Esophagus squamous epithelium (tissue), 5 donors: Measurements from ENCODE around the gene TTC16. TPM values are rescaled to one million over a fixed set of nuclear protein-coding genes. Genes with fewer than 3 reads are reported as not detected.
"Not testable (repeated sequence)": the region's sequence is repeated elsewhere in the genome, so short reads cannot be mapped to it uniquely, and the experiment has no call there.

Experiments
- DNase-seq: peaks from one replicate; lab custom pipeline; 2025; lab: John Stamatoyannopoulos, UW
- H3K27ac ChIP-seq, 4 donors: fragments of 200-600 bp; sonication (generic); one replicate each; pipeline ENCODE4 v1.5.1; 2016 to 2019; ENCODE audit warnings: mild to moderate bottlenecking in 1 of 4
- H3K27me3 ChIP-seq, 4 donors: fragments of 200-600 bp; sonication (generic); 1 replicate in 3 of 4; 2 replicates in 1 of 4; pipeline versions ENCODE4 v1.5.1 to v1.6.0; 2017 to 2021; ENCODE audit warnings: antibody characterized with exemption in 1 of 4
- H3K36me3 ChIP-seq, 3 donors: fragments of 200-600 bp; sonication (generic); one replicate each; pipeline ENCODE4 v1.5.1; 2016 to 2019
- H3K4me1 ChIP-seq, 3 donors: fragments of 200-600 bp; sonication (generic); one replicate each; pipeline ENCODE4 v1.5.1; 2017 to 2019
- H3K4me3 ChIP-seq, 4 donors: fragments of 200-600 bp; sonication (generic); 1 replicate in 3 of 4; 2 replicates in 1 of 4; pipeline ENCODE4 v1.5.1; 2016 to 2019; ENCODE audit warnings: mild to moderate bottlenecking in 2 of 4, moderate library complexity in 1 of 4
- H3K9me3 ChIP-seq, 3 donors: fragments of 200-600 bp; sonication (generic); one replicate each; pipeline ENCODE4 v1.5.1; 2016 to 2019
- POLR2A ChIP-seq, 4 donors: fragments of 450-650 bp; IDR thresholded peaks; one replicate each; pipeline ENCODE4 v1.6.1; 2017; ENCODE audit warnings: antibody characterized with exemption in 4 of 4, mild to moderate bottlenecking in 4 of 4, moderate library complexity in 3 of 4
- WGBS, 2 donors: methylation state at CpG; one replicate each; pipeline ENCODE4 v1.1.5; 2018; 5-methylcytosine and 5-hydroxymethylcytosine counted together
- intact Hi-C: fragments of 100-400 bp; cut with DNase I; formaldehyde crosslinking; loops from one replicate; pipeline ENCODE4 v1.15.0; 2022
- total RNA-seq, 4 donors: library from RNA; depleted of rRNA; stranded (reverse); fragments of >200 nt; gene quantifications; one replicate each; pipeline ENCODE4 v1.1.0, GENCODE V29; 2016
- TF ChIP-seq, protein P1 (sequence below), 6 experiments: fragments of 450-650 bp in 4 of 6; fragments of 200-600 bp in 2 of 6; sonication (generic) in 2 of 6; IDR thresholded peaks; one replicate each; pipeline ENCODE4 v1.5.1; 2016 to 2019; ENCODE audit warnings: antibody characterized with exemption in 6 of 6, mild to moderate bottlenecking in 4 of 6, moderate library complexity in 4 of 6
- donor health status: DM: yes; HTN: yes; CAD: no.

The TTC16 gene
- total RNA-seq, 4 donors from 2014 or later = under 0.01 to 0.23 TPM; not detected in 2

DNA sequence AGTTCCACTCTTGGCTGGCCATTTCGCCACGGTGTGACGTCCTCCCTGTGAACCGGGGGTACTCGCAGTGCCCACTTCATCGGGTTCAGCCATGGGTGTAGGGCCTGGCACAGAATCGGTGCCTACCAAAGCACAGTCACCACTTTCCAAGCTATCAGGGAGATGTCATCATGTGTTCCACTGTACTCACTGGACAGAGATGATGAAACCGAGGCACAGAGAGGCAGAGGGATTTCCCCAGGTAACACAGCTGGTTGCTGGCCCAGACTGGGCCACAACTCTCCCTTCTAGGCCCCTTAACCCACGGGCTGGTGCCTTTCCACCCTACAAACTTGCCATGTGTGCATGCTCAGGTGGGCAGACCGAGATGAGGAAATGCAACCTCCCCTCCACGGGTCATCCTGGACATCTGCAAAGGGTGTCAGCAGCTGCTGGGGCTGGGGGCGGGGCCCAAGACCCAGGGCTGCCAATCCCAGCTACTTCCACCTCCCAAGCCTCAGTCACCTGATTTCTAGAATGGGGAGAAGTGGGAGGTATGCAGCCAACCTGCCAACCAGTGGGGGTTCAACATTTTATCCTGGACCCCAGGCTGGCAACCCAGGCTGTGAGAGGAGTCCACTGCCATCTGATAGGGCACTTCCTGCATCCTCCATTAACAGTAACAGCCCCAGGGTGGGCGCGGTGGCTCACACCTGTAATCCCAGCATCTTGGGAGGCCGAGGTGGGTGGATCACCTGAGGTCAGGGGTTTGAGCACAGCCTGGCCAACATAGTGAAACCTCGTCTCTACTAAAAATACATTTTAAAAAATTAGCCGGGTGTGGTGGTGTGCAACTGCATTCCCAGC is 63.5 kb downstream of the TTC16 start:
- no peak for TF ChIP-seq POLR2A (IDR thresholded peaks at IDR 0.05)
- TF ChIP-seq, protein P1, sequence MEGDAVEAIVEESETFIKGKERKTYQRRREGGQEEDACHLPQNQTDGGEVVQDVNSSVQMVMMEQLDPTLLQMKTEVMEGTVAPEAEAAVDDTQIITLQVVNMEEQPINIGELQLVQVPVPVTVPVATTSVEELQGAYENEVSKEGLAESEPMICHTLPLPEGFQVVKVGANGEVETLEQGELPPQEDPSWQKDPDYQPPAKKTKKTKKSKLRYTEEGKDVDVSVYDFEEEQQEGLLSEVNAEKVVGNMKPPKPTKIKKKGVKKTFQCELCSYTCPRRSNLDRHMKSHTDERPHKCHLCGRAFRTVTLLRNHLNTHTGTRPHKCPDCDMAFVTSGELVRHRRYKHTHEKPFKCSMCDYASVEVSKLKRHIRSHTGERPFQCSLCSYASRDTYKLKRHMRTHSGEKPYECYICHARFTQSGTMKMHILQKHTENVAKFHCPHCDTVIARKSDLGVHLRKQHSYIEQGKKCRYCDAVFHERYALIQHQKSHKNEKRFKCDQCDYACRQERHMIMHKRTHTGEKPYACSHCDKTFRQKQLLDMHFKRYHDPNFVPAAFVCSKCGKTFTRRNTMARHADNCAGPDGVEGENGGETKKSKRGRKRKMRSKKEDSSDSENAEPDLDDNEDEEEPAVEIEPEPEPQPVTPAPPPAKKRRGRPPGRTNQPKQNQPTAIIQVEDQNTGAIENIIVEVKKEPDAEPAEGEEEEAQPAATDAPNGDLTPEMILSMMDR (IDR thresholded peaks at IDR 0.05) = no peak
- no peaks in the 10 kb centered on the region for H3K9me3 ChIP-seq
- WGBS, 2 donors = 47 to 80% methylated on average over 5 to 6 of the region's 17 CpGs
- peak overlapping the region; percentile 51 to 88 (median 67) for H3K27ac ChIP-seq
- peak overlapping the region in 3 of 4 donors; percentile 30 to 59 (median 35) for H3K4me3 ChIP-seq
- intact Hi-C loops = no loop called here
- no peaks in the 10 kb centered on the region for H3K27me3 ChIP-seq
- H3K36me3 ChIP-seq = no peaks in the 10 kb centered on the region
- no peak for DNase-seq
- peaks cover 0 to 47% (median 19%) of the 10 kb centered on the region in 3 donors for H3K4me1 ChIP-seq

DNA sequence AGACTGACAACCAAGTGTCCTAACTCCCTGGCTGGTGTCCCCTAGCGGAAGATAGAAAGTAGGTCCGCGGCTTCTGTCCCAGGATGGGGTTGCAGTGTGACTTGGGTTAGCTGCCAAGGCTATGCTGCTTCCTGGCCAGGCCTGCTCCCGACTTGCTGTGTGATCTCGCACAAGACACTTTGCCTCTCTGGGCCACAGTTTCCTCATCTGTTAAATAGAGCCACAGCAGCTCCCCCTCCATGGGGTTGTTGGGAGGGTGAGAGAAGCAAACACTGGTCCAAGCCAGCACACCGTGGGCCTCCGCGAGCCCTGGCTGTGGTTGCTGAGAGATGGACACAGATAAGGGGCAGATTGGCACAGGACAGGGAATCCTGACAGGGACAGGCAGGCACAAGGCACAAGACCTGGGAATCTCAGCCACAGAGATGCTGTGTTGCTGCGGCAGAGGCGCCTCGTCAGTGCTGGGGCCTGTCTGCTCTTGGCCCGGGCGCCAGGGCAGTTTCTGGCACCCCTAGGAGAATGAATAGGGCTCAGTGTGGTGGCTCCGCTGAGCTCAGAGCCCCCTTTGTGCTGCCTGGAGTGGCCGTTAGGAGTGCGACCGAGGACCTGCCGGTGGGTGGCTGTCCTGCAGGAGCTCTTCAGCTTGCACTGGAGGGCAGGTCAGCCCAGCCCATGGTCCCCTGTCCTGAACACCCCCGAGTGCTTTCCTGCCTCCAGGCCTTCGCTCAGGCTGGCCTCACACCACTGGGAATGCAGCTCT is 64.4 kb downstream of the TTC16 start:
- Histone ChIP-seq H3K27me3 (no peaks in the 10 kb centered on the region), H3K4me1 (peaks cover 0 to 53% (median 24%) of the 10 kb centered on the region in 3 donors), H3K27ac (peak overlapping the region in 3 of 4 donors; percentile 2 to 17 (median 10)), H3K36me3 (no peaks in the 10 kb centered on the region), H3K9me3 (no peaks in the 10 kb centered on the region), H3K4me3 (no peak overlapping the region)
- intact Hi-C loops = loop anchor here (5.0 kb wide), 1 partner anchor 43 kb away; the partner anchor contains the start of gene TOR2A
- WGBS, 2 donors = 74 to 76% methylated on average over 6 to 7 of the region's 20 CpGs
- no peak for TF ChIP-seq POLR2A (IDR thresholded peaks at IDR 0.05)
- TF ChIP-seq, protein P1 (IDR thresholded peaks at IDR 0.05) = no peak
- no peak for DNase-seq

DNA sequence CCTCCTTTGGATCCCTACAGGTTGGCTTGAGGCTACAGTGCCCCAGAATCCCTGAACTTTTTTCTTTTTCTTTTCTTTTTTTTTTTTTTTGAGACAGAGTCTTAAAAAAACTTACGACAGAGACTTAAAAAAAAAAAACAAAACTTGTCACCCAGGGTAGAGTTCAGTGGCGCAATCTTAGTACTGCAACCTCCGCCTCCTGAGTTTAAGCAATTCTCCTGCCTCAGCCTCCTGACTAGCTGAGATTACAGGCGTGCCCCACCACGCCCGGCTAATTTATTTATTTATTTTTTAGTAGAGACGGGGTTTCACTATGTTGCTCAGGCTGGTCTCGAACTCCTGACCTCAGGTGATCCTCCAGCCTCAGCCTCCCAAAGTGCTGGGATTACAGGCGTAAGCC is 65.0 kb downstream of the TTC16 start:
- not testable (repeated sequence) for DNase-seq, H3K27me3 ChIP-seq, H3K4me3 ChIP-seq, H3K9me3 ChIP-seq, H3K36me3 ChIP-seq
- Histone ChIP-seq H3K4me1 (peaks cover 0 to 48% (median 24%) of the 10 kb centered on the region in 3 donors), H3K27ac (peak overlapping the region in 1 of 4 donors; percentile 17)
- intact Hi-C loops = loop anchor here (5.0 kb wide), 1 partner anchor 44 kb away; the partner anchor contains the start of gene TOR2A
- WGBS, 2 donors = 61 to 66% methylated on average over 8 to 9 of the region's 9 CpGs

Other genes with a start within 250 kb of the TTC16 start
- 10 to 100 TPM in 2 of 4 donors, 1 to 10 TPM in 2; 4.7 to 36.1 (median 12.2) TPM for gene STXBP1, start 103.8 kb upstream of the TTC16 start, total RNA-seq
- under 1 TPM in 1 of 4 donors, not detected in 3; 0.19 TPM for gene CFAP157, start 9.1 kb upstream of the TTC16 start, total RNA-seq
- gene PTRH1, start 416 bp upstream of the TTC16 start, total RNA-seq = 10 to 100 TPM in 3 of 4 donors, 1 to 10 TPM in 1; 4.5 to 12.6 (median 11.6) TPM
- gene TOR2A, start 19.2 kb downstream of the TTC16 start, total RNA-seq = 10 to 100 TPM; 10.7 to 12.5 (median 11.5) TPM
- 1 to 10 TPM in 3 of 4 donors, under 1 TPM in 1; 0.38 to 4.8 (median 2.8) TPM for gene SH2D3C, start 62.6 kb downstream of the TTC16 start, total RNA-seq
- gene CDK9, start 70.0 kb downstream of the TTC16 start, total RNA-seq = 10 to 100 TPM; 22.3 to 53.2 (median 41.2) TPM
- 10 to 100 TPM; 38.2 to 52.0 (median 47.0) TPM for gene FPGS, start 86.8 kb downstream of the TTC16 start, total RNA-seq
- gene ENG, start 138.6 kb downstream of the TTC16 start, total RNA-seq = 10 to 100 TPM in 3 of 4 donors, 1 to 10 TPM in 1; 7.2 to 32.8 (median 18.0) TPM
- gene AK1, start 161.6 kb downstream of the TTC16 start, total RNA-seq = 10 to 100 TPM; 11.1 to 36.1 (median 26.8) TPM
- 10 to 100 TPM; 14.5 to 69.4 (median 26.1) TPM for gene ST6GALNAC6, start 183.5 kb downstream of the TTC16 start, total RNA-seq
- 10 to 100 TPM; 12.5 to 33.0 (median 23.8) TPM for gene ST6GALNAC4, start 201.0 kb downstream of the TTC16 start, total RNA-seq
- 1 to 10 TPM in 3 of 4 donors, not detected in 1; 3.1 to 4.6 (median 3.6) TPM for gene PIP5KL1, start 214.7 kb downstream of the TTC16 start, total RNA-seq
- 10 to 100 TPM; 12.5 to 18.5 (median 15.7) TPM for gene DPM2, start 221.8 kb downstream of the TTC16 start, total RNA-seq